Measurements from ENCODE around the gene SKP1. TPM values are rescaled to one million over a fixed set of nuclear protein-coding genes. Genes with fewer than 3 reads are reported as not detected.

The SKP1 gene
- total RNA-seq, 2 experiments from 2014 or later = 235 to 242 TPM

- POLR2A ChIA-PET = interaction anchor here (0.8 to 8.0 kb wide), 3 partner anchors 11 to 41 kb away, joined by 3 to 63 read pairs (median 8); partner anchors contain the start of gene SKP1
- Mint-ChIP-seq H3K27me3 (no peaks in the 10 kb centered on the region), H3K4me1 (ENCODE audit: low read depth) (peaks cover 91% of the 10 kb centered on the region), H3K27ac (peak overlapping the region; percentile 36), H3K36me3 (ENCODE audit: low read depth) (peaks cover 53% of the 10 kb centered on the region), H3K4me3 (no peak overlapping the region), H3K9me3 (no peaks in the 10 kb centered on the region)
- intact Hi-C loops (cut with micrococcal nuclease) = no loop called here
- CTCF ChIA-PET = interaction anchor here (1.0 to 38.2 kb wide), 3 partner anchors 14 to 94 kb away, joined by 4 to 1049 read pairs (median 101); no protein-coding TSS in a partner anchor
- DNase-seq (no peak), ATAC-seq (no peak)
- no peak for TF ChIP-seq CTCF (IDR thresholded peaks at IDR 0.05)
Observed at GRCh38 chr5:134136221-134136631, 40.5 kb downstream of the SKP1 start.

GRCh38 chr5:134135091-134135655 lies 41.6 kb downstream of the SKP1 start:
- intact Hi-C loops (cut with micrococcal nuclease) = no loop called here
- no peaks in the 10 kb centered on the region for H3K27me3 Mint-ChIP-seq
- ATAC-seq = no peak
- CTCF ChIA-PET = interaction anchor here (38.2 kb wide), 1 partner anchor 93 kb away, joined by 1049 read pairs; no protein-coding TSS in a partner anchor
- H3K27ac Mint-ChIP-seq = peak overlapping the region; percentile 36
- peak; percentile 2 for DNase-seq
- POLR2A ChIA-PET = interaction anchor here (1.0 to 8.0 kb wide), 3 partner anchors 12 to 61 kb away, joined by 3 to 63 read pairs (median 8); partner anchors contain the start of gene SKP1
- H3K4me3 Mint-ChIP-seq = no peak overlapping the region
- H3K4me1 Mint-ChIP-seq (ENCODE audit: low read depth) = peaks cover 93% of the 10 kb centered on the region
- no peaks in the 10 kb centered on the region for H3K9me3 Mint-ChIP-seq
- peaks cover 51% of the 10 kb centered on the region for H3K36me3 Mint-ChIP-seq (ENCODE audit: low read depth)
- no peak for TF ChIP-seq CTCF (IDR thresholded peaks at IDR 0.05)

- Mint-ChIP-seq H3K4me1 (ENCODE audit: low read depth) (peaks cover 96% of the 10 kb centered on the region), H3K4me3 (no peak overlapping the region), H3K27ac (peak overlapping the region; percentile 82), H3K27me3 (no peaks in the 10 kb centered on the region), H3K9me3 (no peaks in the 10 kb centered on the region), H3K36me3 (ENCODE audit: low read depth) (peaks cover 44% of the 10 kb centered on the region)
- intact Hi-C loops (cut with micrococcal nuclease) = no loop called here
- DNase-seq (peak; percentile 1), ATAC-seq (no peak)
- ChIA-PET POLR2A (interaction anchor here (0.7 to 8.0 kb wide), 4 partner anchors 13 to 80 kb away, joined by 3 to 63 read pairs (median 4); no protein-coding TSS in a partner anchor), CTCF (interaction anchor here (0.8 to 38.2 kb wide), 2 partner anchors 92 to 108 kb away, joined by 3 to 1049 read pairs; no protein-coding TSS in a partner anchor)
- TF ChIP-seq CTCF (IDR thresholded peaks at IDR 0.05) = no peak
Observed at GRCh38 chr5:134133995-134134541, 42.7 kb downstream of the SKP1 start.

- Mint-ChIP-seq H3K27ac (peak overlapping the region; percentile 82), H3K36me3 (ENCODE audit: low read depth) (peaks cover 45% of the 10 kb centered on the region), H3K4me3 (peak overlapping the region; percentile 54), H3K9me3 (no peaks in the 10 kb centered on the region), H3K27me3 (no peaks in the 10 kb centered on the region), H3K4me1 (ENCODE audit: low read depth) (peaks cover 96% of the 10 kb centered on the region)
- CTCF ChIA-PET = interaction anchor here (0.8 to 38.2 kb wide), 2 partner anchors 91 to 107 kb away, joined by 3 to 1049 read pairs; no protein-coding TSS in a partner anchor
- intact Hi-C loops (cut with micrococcal nuclease) = no loop called here
- ATAC-seq (no peak), DNase-seq (peak; percentile 26)
- TF ChIP-seq CTCF (IDR thresholded peaks at IDR 0.05) = no peak
- POLR2A ChIA-PET = interaction anchor here (0.9 to 8.0 kb wide), 5 partner anchors 14 to 79 kb away, joined by 3 to 63 read pairs (median 4); no protein-coding TSS in a partner anchor
Observed at GRCh38 chr5:134133188-134133994, 43.4 kb downstream of the SKP1 start.
